HUDEP-2 (cell line): ENCODE measurements around the gene ACSS1.
A peak's percentile ranks its signal among the peaks of the same experiment; 100 is the strongest.

Experiments
- DNase-seq, 76 experiments: peaks; one replicate each; lab custom pipeline; 2025; ENCODE audit not compliant: unreplicated experiment in 76 of 76; lab: John Stamatoyannopoulos, UW

Gene ACSS1

GRCh38 chr20:25061103-25061799 is 3.3 kb upstream of the ACSS1 start:
- DNase-seq: no peak

GRCh38 chr20:25059866-25060465 is 2.0 kb upstream of the ACSS1 start:
- DNase-seq: no peak

GRCh38 chr20:25058847-25059810 is 1.2 kb upstream of the ACSS1 start:
- peak in 15 of 76 experiments; percentile 5 to 45 (median 19) for DNase-seq

- peak in 48 of 76 experiments; percentile 13 to 72 (median 44) for DNase-seq
Observed at GRCh38 chr20:25057234-25058050, 497 bp downstream of the ACSS1 start.

- no peak for DNase-seq
Observed at GRCh38 chr20:25056690-25057233, 1.2 kb downstream of the ACSS1 start.

- DNase-seq: peak in 63 of 76 experiments; percentile 25 to 85 (median 47)
Observed at GRCh38 chr20:25055711-25056495, 2.0 kb downstream of the ACSS1 start.

GRCh38 chr20:25054995-25055629 is 2.8 kb downstream of the ACSS1 start:
- peak in 8 of 76 experiments; percentile 5 to 35 (median 17) for DNase-seq

- no peak for DNase-seq
Observed at GRCh38 chr20:25054096-25054820, 3.7 kb downstream of the ACSS1 start.

- no peak for DNase-seq
Observed at GRCh38 chr20:25053255-25054031, 4.5 kb downstream of the ACSS1 start.

- DNase-seq: no peak
Observed at GRCh38 chr20:25052255-25053194, 5.4 kb downstream of the ACSS1 start.

- DNase-seq: no peak
Observed at GRCh38 chr20:25051386-25052155, 6.4 kb downstream of the ACSS1 start.

- no peak for DNase-seq
Observed at GRCh38 chr20:25050501-25051350, 7.2 kb downstream of the ACSS1 start.

GRCh38 chr20:25050082-25050481 is 7.9 kb downstream of the ACSS1 start:
- no peak for DNase-seq

- DNase-seq: no peak
Observed at GRCh38 chr20:25049261-25050060, 8.5 kb downstream of the ACSS1 start.
